K562 (cell line): ENCODE results near the gene PTBP3. TPM values are rescaled to one million over a fixed set of nuclear protein-coding genes. Genes with fewer than 3 reads are reported as not detected.
A peak's percentile ranks its signal among the peaks of the same experiment; 100 is the strongest.

Source experiments
- ASH1L ChIP-seq: fragments of 450-650 bp; IDR thresholded peaks from 2 replicates; pipeline ENCODE4 v1.6.1; 2018; ENCODE audit warnings: borderline replicate concordance, mild to moderate bottlenecking, low read depth; ENCODE audit not compliant: partially characterized antibody
- ATF7 ChIP-seq: fragments of 450-650 bp; IDR thresholded peaks from 2 replicates; pipeline ENCODE4 v1.7.1; 2014; ENCODE audit warnings: mild to moderate bottlenecking, moderate library complexity
- CEBPB ChIP-seq: fragments of 450-650 bp; IDR thresholded peaks from 2 replicates; pipeline ENCODE4 v1.6.1; 2016; ENCODE audit warnings: missing genetic modification characterization, missing compliant biosample characterization
- HCFC1 ChIP-seq: IDR thresholded peaks from 2 replicates; pipeline ENCODE4 v1.6.1; 2012; ENCODE audit warnings: low read depth, low read length, improper control_type of control experiment
- LARP7 ChIP-seq: fragments of 450-650 bp; IDR thresholded peaks from 2 replicates; pipeline ENCODE4 v1.6.1; 2016
- NFATC3 ChIP-seq: fragments of 450-650 bp; IDR thresholded peaks from 2 replicates; pipeline ENCODE4 v1.6.1; 2017; ENCODE audit warnings: mild to moderate bottlenecking
- PKNOX1 ChIP-seq: fragments of 450-650 bp; IDR thresholded peaks from 2 replicates; pipeline ENCODE4 v1.6.1; 2016
- RAD21 ChIP-seq, 2 experiments: fragments of 250-450 bp in 1 of 2; fragments of 450-650 bp in 1 of 2; sonication (Bioruptor Pico) in 1 of 2; formaldehyde crosslinking in 1 of 2; IDR thresholded peaks in 1 of 2; conservative IDR thresholded peaks in 1 of 2; 2 replicates each; pipeline versions ENCODE4 v1.4.0 to v1.8.0; 2020 to 2022; ENCODE audit warnings: mild to moderate bottlenecking in 2 of 2, moderate library complexity in 1 of 2
- RNF219 ChIP-seq: fragments of 250-450 bp; sonication (Bioruptor Pico); IDR thresholded peaks from 2 replicates; pipeline ENCODE4 v1.5.0; 2022; ENCODE audit warnings: mild to moderate bottlenecking
- STAT5B ChIP-seq: fragments of 250-450 bp; sonication (Bioruptor Pico); IDR thresholded peaks from 2 replicates; pipeline ENCODE4 v1.8.0; 2021; ENCODE audit warnings: mild to moderate bottlenecking, inconsistent platforms
- TCF3 ChIP-seq: sonication (generic); formaldehyde crosslinking; IDR thresholded peaks from 2 replicates; pipeline ENCODE4 v1.4.0; 2020; ENCODE audit warnings: mild to moderate bottlenecking, missing genetic modification reagents
- TCFL5 ChIP-seq: fragments of 250-450 bp; sonication (Bioruptor Pico); conservative IDR thresholded peaks from 2 replicates; pipeline ENCODE4 v1.6.1; 2021; ENCODE audit warnings: mild to moderate bottlenecking, moderate library complexity, matching md5 sums
- TEAD4 ChIP-seq, 2 experiments: sonication (generic) in 1 of 2; formaldehyde crosslinking in 1 of 2; IDR thresholded peaks; 2 replicates each; pipeline versions ENCODE4 v1.6.1 to v1.8.0; 2012 to 2022; ENCODE audit warnings: borderline replicate concordance in 1 of 2, inconsistent platforms in 1 of 2, low read length in 1 of 2, mild to moderate bottlenecking in 1 of 2, missing genetic modification reagents in 1 of 2
- ZKSCAN1 ChIP-seq: fragments of 150-350 bp; IDR thresholded peaks from 2 replicates; pipeline ENCODE4 v1.6.1; 2016; ENCODE audit warnings: low read depth, low read length
- polyA plus RNA-seq, 8 experiments: library from polyadenylated mRNA; depleted of rRNA in 4 of 8; stranded (reverse) in 5 of 8; unstranded in 3 of 8; fragments of >200 nt; fragmentation: Nextera tagmentation in 2 of 8; fragmentation: Illumina TruSeq in 1 of 8; extraction: Ambion mirVana in 2 of 8; extraction: Trizol in 1 of 8; gene quantifications; 2 replicates each; pipeline versions ENCODE4 v1.2.1 to v1.2.3, GENCODE V29; 2011 to 2014; ENCODE audit warnings: inconsistent platforms in 1 of 8, missing spikeins in 1 of 8
- total RNA-seq, 7 experiments: library from RNA; depleted of rRNA in 6 of 7; stranded (reverse); fragments of >200 nt in 6 of 7; fragmentation: Illumina TruSeq in 2 of 7; extraction: Trizol in 2 of 7; gene quantifications; 2 replicates each; pipeline versions ENCODE4 v1.2.1 to v1.2.3, GENCODE V29; 2011 to 2021; ENCODE audit warnings: low replicate concordance in 1 of 7
- TF ChIP-seq, protein P1 (sequence below): fragments of 450-650 bp; formaldehyde crosslinking; IDR thresholded peaks from 2 replicates; pipeline ENCODE4 v1.4.0; 2020; ENCODE audit warnings: mild to moderate bottlenecking, moderate library complexity
- TF ChIP-seq, protein P2 (sequence below): fragments of 450-650 bp; formaldehyde crosslinking; IDR thresholded peaks from 2 replicates; pipeline ENCODE4 v1.4.0; 2022; ENCODE audit warnings: mild to moderate bottlenecking, moderate library complexity
- TF ChIP-seq, protein P3 (sequence below): fragments of 150-350 bp; conservative IDR thresholded peaks from 2 replicates; pipeline ENCODE4 v1.6.1; 2014; ENCODE audit warnings: low read length
- TF ChIP-seq, protein P4 (sequence below): fragments of 250-450 bp; sonication (Bioruptor Pico); IDR thresholded peaks from 2 replicates; pipeline ENCODE4 v1.8.0; 2022; ENCODE audit warnings: moderate library complexity, mild to moderate bottlenecking, inconsistent platforms

Gene PTBP3
- total and polyA plus RNA-seq, 9 of the 15 experiments (the other 6 are each of a cell fraction or from before 2014, with no cell fraction given), result 22.4 to 132 (median 68.0) TPM

DNA sequence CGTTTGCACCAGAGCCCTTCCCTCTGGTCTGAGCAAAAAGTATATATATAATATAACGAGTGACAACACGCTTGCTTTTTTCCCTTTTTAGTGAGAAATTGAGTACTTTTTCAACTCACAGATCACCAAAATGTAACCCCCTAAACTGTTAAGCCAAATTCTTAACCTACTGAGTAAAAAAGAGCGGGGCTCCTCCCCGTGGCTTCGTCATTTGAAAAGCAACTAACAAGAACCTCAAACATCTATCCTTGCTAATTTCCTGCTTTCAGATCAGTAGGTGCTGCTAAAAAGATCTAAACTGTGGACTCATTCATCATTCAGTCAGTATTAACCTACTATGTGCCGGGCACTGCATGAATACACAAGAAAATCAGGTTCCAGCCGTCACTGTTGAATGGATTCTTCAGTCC, 1.0 kb upstream of the PTBP3 start (continued):
- TF ChIP-seq, protein P1, sequence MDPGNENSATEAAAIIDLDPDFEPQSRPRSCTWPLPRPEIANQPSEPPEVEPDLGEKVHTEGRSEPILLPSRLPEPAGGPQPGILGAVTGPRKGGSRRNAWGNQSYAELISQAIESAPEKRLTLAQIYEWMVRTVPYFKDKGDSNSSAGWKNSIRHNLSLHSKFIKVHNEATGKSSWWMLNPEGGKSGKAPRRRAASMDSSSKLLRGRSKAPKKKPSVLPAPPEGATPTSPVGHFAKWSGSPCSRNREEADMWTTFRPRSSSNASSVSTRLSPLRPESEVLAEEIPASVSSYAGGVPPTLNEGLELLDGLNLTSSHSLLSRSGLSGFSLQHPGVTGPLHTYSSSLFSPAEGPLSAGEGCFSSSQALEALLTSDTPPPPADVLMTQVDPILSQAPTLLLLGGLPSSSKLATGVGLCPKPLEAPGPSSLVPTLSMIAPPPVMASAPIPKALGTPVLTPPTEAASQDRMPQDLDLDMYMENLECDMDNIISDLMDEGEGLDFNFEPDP (CRISPR knock-in tag), result no peak
- no peak for TF ChIP-seq TCF3 (CRISPR knock-in tag)
- TF ChIP-seq HCFC1, result no peak
- peak; percentile 93 for TF ChIP-seq ZKSCAN1
- peak; percentile 3; the same call in 1 of the 2 replicates for TF ChIP-seq ATF7
- peak; percentile 57; the same call in 1 of the 2 replicates for TF ChIP-seq PKNOX1
- TF ChIP-seq NFATC3, result 0 out of 2 replicates have a peak, but pooled peaks have one; percentile 28
- TF ChIP-seq, protein P2, sequence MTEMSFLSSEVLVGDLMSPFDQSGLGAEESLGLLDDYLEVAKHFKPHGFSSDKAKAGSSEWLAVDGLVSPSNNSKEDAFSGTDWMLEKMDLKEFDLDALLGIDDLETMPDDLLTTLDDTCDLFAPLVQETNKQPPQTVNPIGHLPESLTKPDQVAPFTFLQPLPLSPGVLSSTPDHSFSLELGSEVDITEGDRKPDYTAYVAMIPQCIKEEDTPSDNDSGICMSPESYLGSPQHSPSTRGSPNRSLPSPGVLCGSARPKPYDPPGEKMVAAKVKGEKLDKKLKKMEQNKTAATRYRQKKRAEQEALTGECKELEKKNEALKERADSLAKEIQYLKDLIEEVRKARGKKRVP (CRISPR knock-in tag), result no peak
- TF ChIP-seq, protein P3, sequence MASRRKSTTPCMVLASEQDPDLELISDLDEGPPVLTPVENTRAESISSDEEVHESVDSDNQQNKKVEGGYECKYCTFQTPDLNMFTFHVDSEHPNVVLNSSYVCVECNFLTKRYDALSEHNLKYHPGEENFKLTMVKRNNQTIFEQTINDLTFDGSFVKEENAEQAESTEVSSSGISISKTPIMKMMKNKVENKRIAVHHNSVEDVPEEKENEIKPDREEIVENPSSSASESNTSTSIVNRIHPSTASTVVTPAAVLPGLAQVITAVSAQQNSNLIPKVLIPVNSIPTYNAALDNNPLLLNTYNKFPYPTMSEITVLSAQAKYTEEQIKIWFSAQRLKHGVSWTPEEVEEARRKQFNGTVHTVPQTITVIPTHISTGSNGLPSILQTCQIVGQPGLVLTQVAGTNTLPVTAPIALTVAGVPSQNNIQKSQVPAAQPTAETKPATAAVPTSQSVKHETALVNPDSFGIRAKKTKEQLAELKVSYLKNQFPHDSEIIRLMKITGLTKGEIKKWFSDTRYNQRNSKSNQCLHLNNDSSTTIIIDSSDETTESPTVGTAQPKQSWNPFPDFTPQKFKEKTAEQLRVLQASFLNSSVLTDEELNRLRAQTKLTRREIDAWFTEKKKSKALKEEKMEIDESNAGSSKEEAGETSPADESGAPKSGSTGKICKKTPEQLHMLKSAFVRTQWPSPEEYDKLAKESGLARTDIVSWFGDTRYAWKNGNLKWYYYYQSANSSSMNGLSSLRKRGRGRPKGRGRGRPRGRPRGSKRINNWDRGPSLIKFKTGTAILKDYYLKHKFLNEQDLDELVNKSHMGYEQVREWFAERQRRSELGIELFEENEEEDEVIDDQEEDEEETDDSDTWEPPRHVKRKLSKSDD, result no peak
- TF ChIP-seq TCFL5 (CRISPR knock-in tag), result no peak
- TF ChIP-seq TEAD4 (IDR thresholded peaks at IDR 0.05; ENCODE audit: low read length), result 0 out of 2 replicates have a peak, but pooled peaks have one; percentile 9
- TF ChIP-seq TEAD4 (CRISPR knock-in tag; IDR thresholded peaks at IDR 0.05; ENCODE audit: borderline replicate concordance), result no peak
- no peak for TF ChIP-seq RNF219 (CRISPR knock-in tag)
- no peak for TF ChIP-seq ASH1L
- 0 out of 4 replicates have a peak, but pooled peaks of 1 of the 2 experiments have one; percentile 3 for TF ChIP-seq RAD21 (CRISPR knock-in tag; conservative IDR thresholded peaks at IDR 0.05 in 1 of 2, IDR thresholded peaks at IDR 0.05 in 1 of 2)
- TF ChIP-seq LARP7, result no peak
- no peak for TF ChIP-seq STAT5B
- TF ChIP-seq CEBPB (tag), result no peak
- TF ChIP-seq, protein P4, sequence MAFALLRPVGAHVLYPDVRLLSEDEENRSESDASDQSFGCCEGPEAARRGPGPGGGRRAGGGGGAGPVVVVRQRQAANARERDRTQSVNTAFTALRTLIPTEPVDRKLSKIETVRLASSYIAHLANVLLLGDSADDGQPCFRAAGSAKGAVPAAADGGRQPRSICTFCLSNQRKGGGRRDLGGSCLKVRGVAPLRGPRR (CRISPR knock-in tag), result no peak
- TF ChIP-seq, all 486 proteins: peak for 14
